ENCODE results near the gene PGA3. TPM values are rescaled to one million over a fixed set of nuclear protein-coding genes. Genes with fewer than 3 reads are reported as not detected.

Gene PGA3
- total and polyA plus RNA-seq, 2 of the 8 experiments (the other 6 are each of a cell fraction or from before 2014, with no cell fraction given): not detected

DNA sequence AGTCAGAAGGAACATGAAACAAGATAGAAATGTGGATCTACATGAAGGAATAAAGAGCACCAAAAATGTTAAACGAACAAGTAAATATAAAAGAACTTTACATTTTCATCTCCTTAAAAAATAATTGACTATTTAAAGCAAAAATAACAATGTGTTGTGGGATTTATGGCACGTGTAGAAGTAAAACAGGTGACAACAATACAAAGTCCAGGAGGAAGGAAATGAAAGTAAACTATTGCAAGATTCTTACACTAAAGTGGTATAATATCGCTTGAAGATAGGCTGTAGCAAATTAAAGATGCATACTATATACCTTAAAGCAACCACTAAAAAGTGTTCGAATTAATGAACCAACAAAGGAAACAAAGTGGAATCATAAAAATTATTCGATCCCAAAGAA, 47.6 kb upstream of the PGA3 start:
- Histone ChIP-seq H4K5ac (ENCODE audit: insufficient read length, low read depth, low read length) (no peak overlapping the region), H4K8ac (ENCODE audit: extremely low read depth, insufficient read depth, low read length) (no peak overlapping the region), H3K27me3 (replicated peaks in 1 of 4; ENCODE audit: control insufficient read depth in 3 of 4, extremely low read depth in 1 of 4, insufficient read depth in 3 of 4, low read length in 3 of 4) (no peaks in the 10 kb centered on the region), H3K4ac (replicated peaks; ENCODE audit: insufficient read length, low read depth, low read length) (no peak overlapping the region), H2BK5ac (ENCODE audit: low read depth, low read length) (no peak overlapping the region), H2BK20ac (ENCODE audit: low read length) (no peak overlapping the region), H4K91ac (replicated peaks; ENCODE audit: insufficient read length, low read length) (no peak overlapping the region), H2BK15ac (ENCODE audit: low read length) (no peak overlapping the region), H3K18ac (ENCODE audit: extremely low read depth, low read length) (no peak overlapping the region), H3K27ac (ENCODE audit: low read depth, low read length) (no peak overlapping the region), H4K20me1 (replicated peaks in 1 of 2; ENCODE audit: control insufficient read depth in 1 of 2, insufficient read depth in 2 of 2, low read length in 2 of 2) (peaks cover 0 to 11% of the 10 kb centered on the region in 2 experiments), H3K4me2 (ENCODE audit: insufficient read depth in 1 of 2, low read depth in 2 of 2, low read length in 2 of 2) (no peak overlapping the region), H2AK5ac (ENCODE audit: low read depth, low read length) (no peak overlapping the region), H3K23me2 (ENCODE audit: low read depth, low read length) (peaks cover 1% of the 10 kb centered on the region), H2BK120ac (replicated peaks; ENCODE audit: low read depth, low read length) (no peak overlapping the region), H2BK12ac (ENCODE audit: low read depth, low read length) (no peak overlapping the region), H3K36me3 (ENCODE audit: control insufficient read depth in 2 of 4, insufficient read depth in 4 of 4, low read length in 3 of 4) (no peaks in the 10 kb centered on the region), H3K14ac (ENCODE audit: insufficient read length) (no peak overlapping the region), H3K4me1 (replicated peaks in 1 of 4; ENCODE audit: control insufficient read depth in 3 of 4, insufficient read depth in 4 of 4, low read length in 3 of 4) (peaks cover 2 to 9% (median 6%) of the 10 kb centered on the region in 4 experiments), H3K9ac (replicated peaks in 1 of 4; ENCODE audit: extremely low read depth in 1 of 4, low read depth in 3 of 4, low read length in 3 of 4) (no peak overlapping the region), H3K56ac (replicated peaks; ENCODE audit: insufficient read length, low read depth, low read length) (no peak overlapping the region), H3K23ac (ENCODE audit: insufficient read length) (no peak overlapping the region), H3K9me3 (ENCODE audit: insufficient read depth in 2 of 2, low read depth in 1 of 2, low read length in 1 of 2) (no peaks in the 10 kb centered on the region), H3K79me1 (ENCODE audit: low read depth, low read length) (peaks cover 11% of the 10 kb centered on the region), H3K79me2 (ENCODE audit: control insufficient read depth in 1 of 2, insufficient read depth in 2 of 2, low read length in 2 of 2) (peaks cover 2 to 83% of the 10 kb centered on the region in 2 experiments; a peak in 2 of 4 replicates), H3K4me3 (ENCODE audit: extremely low read depth in 1 of 4, insufficient read depth in 2 of 4, low read depth in 3 of 4, low read length in 4 of 4) (no peak overlapping the region), H2AFZ (ENCODE audit: low read length) (no peak overlapping the region)
- no peak for DNase-seq (ENCODE audit: low read depth in 1 of 2, low spot score in 2 of 2)
- POLR2A ChIA-PET (ENCODE audit: partially characterized antibody): interaction anchor here (0.6 kb wide), 1 partner anchor 178 kb away, joined by 3 read pairs; no protein-coding TSS in a partner anchor
- no peak for FAIRE-seq
- 87% methylated on average over 5 of the region's 5 CpGs; no CpG with 5 or more reads in 1 of the 2 experiments for WGBS, 2 experiments (ENCODE audit: extremely low coverage in 1 of 2, insufficient coverage in 1 of 2, insufficient read length in 1 of 2, insufficient replicate concordance in 2 of 2, low coverage in 1 of 2, low lambda C conversion rate in 2 of 2, missing lambda C conversion rate in 1 of 2)
- CTCF ChIA-PET (ENCODE audit: partially characterized antibody): interaction anchor here (0.8 kb wide), 1 partner anchor 9 kb away, joined by 4 read pairs; no protein-coding TSS in a partner anchor
- TF ChIP-seq USF2 (IDR thresholded peaks at IDR 0.05; ENCODE audit: low read length) (no peak), CTBP2 (IDR thresholded peaks at IDR 0.05; ENCODE audit: borderline replicate concordance, insufficient read depth, insufficient read length, low read length) (no peak), GABPA (IDR thresholded peaks at IDR 0.05; ENCODE audit: borderline replicate concordance, insufficient read depth, low read length) (no peak), TEAD4 (IDR thresholded peaks at IDR 0.05; ENCODE audit: low read depth, low read length) (no peak), TAF1 (IDR thresholded peaks at IDR 0.05; ENCODE audit: low read depth, low read length) (no peak), SAP30 (IDR thresholded peaks at IDR 0.05; ENCODE audit: insufficient read depth, insufficient replicate concordance, low read length) (no peak), GTF2F1 (IDR thresholded peaks at IDR 0.05; ENCODE audit: borderline replicate concordance, low read depth, low read length) (no peak), NANOG (IDR thresholded peaks at IDR 0.05; ENCODE audit: insufficient read depth, low read depth, low read length, poor library complexity, severe bottlenecking) (no peak), RNF2 (IDR thresholded peaks at IDR 0.05; ENCODE audit: borderline replicate concordance, low read depth, low read length, missing control alignments, poor library complexity, severe bottlenecking) (no peak)

Measured in H1 (cell line).